Measurements from ENCODE around the gene ZSWIM3. TPM values are rescaled to one million over a fixed set of nuclear protein-coding genes. Genes with fewer than 3 reads are reported as not detected.

The ZSWIM3 gene
- total and polyA plus RNA-seq, 2 of the 13 experiments (the other 11 are each of a cell fraction or from before 2014, with no cell fraction given), result 5.2 to 5.8 TPM

- peak; percentile 93 for TF ChIP-seq ZNF318 (CRISPR knock-in tag; IDR thresholded peaks at IDR 0.05)
- TF ChIP-seq SIN3B (IDR thresholded peaks at IDR 0.05; ENCODE audit: low read length), result no peak
- TF ChIP-seq STAG1 (CRISPR knock-in tag; IDR thresholded peaks at IDR 0.05), result peak; percentile 10; the same call in 1 of the 2 replicates
- TF ChIP-seq ZNF749 (CRISPR knock-in tag; IDR thresholded peaks at IDR 0.05; ENCODE audit: borderline replicate concordance), result peak; percentile 53
- TF ChIP-seq UBTF (CRISPR knock-in tag; IDR thresholded peaks at IDR 0.05), result peak; percentile 94
- TF ChIP-seq ZNF143 (CRISPR knock-in tag; IDR thresholded peaks at IDR 0.05), result peak; percentile 23; the same call in 1 of the 2 replicates
- TF ChIP-seq MEIS1 (CRISPR knock-in tag; IDR thresholded peaks at IDR 0.05; ENCODE audit: borderline replicate concordance), result peak; percentile 82; the same call in 1 of the 2 replicates
- peak; percentile 12; the same call in 1 of the 2 replicates for TF ChIP-seq NR2F6 (IDR thresholded peaks at IDR 0.05)
- TF ChIP-seq NR2F6 (CRISPR knock-in tag; IDR thresholded peaks at IDR 0.05), result no peak
- TF ChIP-seq ZFP36L1 (CRISPR knock-in tag; IDR thresholded peaks at IDR 0.05), result peak; percentile 68; the same call in 1 of the 2 replicates
- TF ChIP-seq CBX5 (CRISPR knock-in tag; IDR thresholded peaks at IDR 0.05; ENCODE audit: borderline replicate concordance), result peak; percentile 2; the same call in 1 of the 2 replicates
- TF ChIP-seq ELF4 (CRISPR knock-in tag; IDR thresholded peaks at IDR 0.05; ENCODE audit: borderline replicate concordance), result no peak
- TF ChIP-seq PBX3 (CRISPR knock-in tag; IDR thresholded peaks at IDR 0.05; ENCODE audit: borderline replicate concordance), result no peak
- 0 out of 2 replicates have a peak, but pooled peaks have one; percentile 23 for TF ChIP-seq KLF9 (CRISPR knock-in tag; IDR thresholded peaks at IDR 0.05; ENCODE audit: low read depth)
- TF ChIP-seq PAX8 (CRISPR knock-in tag; IDR thresholded peaks at IDR 0.05; ENCODE audit: borderline replicate concordance), result 0 out of 2 replicates have a peak, but pooled peaks have one; percentile 16
These were observed 24.2 kb upstream of the ZSWIM3 start, which contains the start of gene SNX21 (continued) for GRCh38 chr20:45833030-45833882.

Data from HepG2 (cell line).